CD14-positive monocyte (primary cell): ENCODE results near the gene PCDHGA11. TPM values are rescaled to one million over a fixed set of nuclear protein-coding genes. Genes with fewer than 3 reads are reported as not detected.
"Not testable (repeated sequence)": the region's sequence is repeated elsewhere in the genome, so short reads cannot be mapped to it uniquely, and the experiment has no call there.

ENCODE experiments used
- DNase-seq, 3 donors: peaks; one replicate each; pipeline ENCODE4 v3.0.0-alpha.2; 2011 to 2022
- H2AFZ ChIP-seq: 2 replicates; pipeline ENCODE4 v1.6.0; 2012; ENCODE audit warnings: mild to moderate bottlenecking, low read depth, low read length, inconsistent platforms; ENCODE audit not compliant: insufficient read depth, poor library complexity, severe bottlenecking
- H3K27ac ChIP-seq, 2 donors: 1 replicate in 1 of 2; 2 replicates in 1 of 2; pipeline ENCODE4 v1.5.1; 2012 to 2013; ENCODE audit warnings: low read length in 2 of 2, control low read depth in 1 of 2, inconsistent platforms in 1 of 2, low read depth in 1 of 2, mild to moderate bottlenecking in 1 of 2
- H3K27me3 ChIP-seq, 2 donors: one replicate each; pipeline versions ENCODE4 v1.6.0 to v1.6.1; 2011 to 2013; ENCODE audit warnings: low read length in 2 of 2; ENCODE audit not compliant: control insufficient read depth in 2 of 2, insufficient read depth in 2 of 2
- H3K36me3 ChIP-seq, 2 donors: replicated peaks in 1 of 2; 1 replicate in 1 of 2; 2 replicates in 1 of 2; pipeline versions ENCODE4 v1.5.1 to v1.6.1; 2012 to 2013; ENCODE audit warnings: low read length in 2 of 2, control low read depth in 1 of 2, inconsistent platforms in 1 of 2, mild to moderate bottlenecking in 1 of 2; ENCODE audit not compliant: insufficient read depth in 2 of 2, control insufficient read depth in 1 of 2
- H3K4me1 ChIP-seq, 2 donors: 1 replicate in 1 of 2; 2 replicates in 1 of 2; pipeline versions ENCODE4 v1.5.1 to v1.6.1; 2012 to 2013; ENCODE audit warnings: low read length in 2 of 2, control low read depth in 1 of 2, inconsistent platforms in 1 of 2, mild to moderate bottlenecking in 1 of 2, moderate library complexity in 1 of 2; ENCODE audit not compliant: insufficient read depth in 2 of 2, control insufficient read depth in 1 of 2
- H3K4me2 ChIP-seq: replicated peaks from 2 replicates; pipeline ENCODE3; 2012; ENCODE audit warnings: low read length, moderate library complexity, mild to moderate bottlenecking; ENCODE audit not compliant: poor library complexity, severe bottlenecking; ENCODE audit errors: extremely low read depth
- H3K4me3 ChIP-seq, 3 experiments: fragments of 200-600 bp in 1 of 3; sonication (generic) in 1 of 3; replicated peaks in 1 of 3; 1 replicate in 2 of 3; 2 replicates in 1 of 3; pipeline ENCODE4 v1.5.1; 2011 to 2013; ENCODE audit warnings: low read length in 3 of 3, mild to moderate bottlenecking in 3 of 3, control low read depth in 2 of 3, low read depth in 2 of 3, inconsistent platforms in 1 of 3, moderate library complexity in 1 of 3
- H3K79me2 ChIP-seq: 2 replicates; pipeline ENCODE4 v1.6.0; 2012; ENCODE audit warnings: mild to moderate bottlenecking, control low read depth, inconsistent platforms, low read length, moderate library complexity; ENCODE audit not compliant: insufficient read depth
- H3K9ac ChIP-seq: 2 replicates; pipeline ENCODE4 v1.6.0; 2017; ENCODE audit warnings: low read length, mild to moderate bottlenecking; ENCODE audit not compliant: insufficient read depth, poor library complexity, severe bottlenecking
- H3K9me3 ChIP-seq, 2 donors: replicated peaks in 1 of 2; 1 replicate in 1 of 2; 2 replicates in 1 of 2; pipeline versions ENCODE4 v1.5.1 to v1.6.1; 2012 to 2013; ENCODE audit warnings: low read length in 2 of 2, control low read depth in 1 of 2; ENCODE audit not compliant: control insufficient read depth in 1 of 2, insufficient read depth in 1 of 2
- H4K20me1 ChIP-seq: 2 replicates; pipeline ENCODE4 v1.6.0; 2012; ENCODE audit warnings: mild to moderate bottlenecking, low read length, control low read depth, moderate library complexity; ENCODE audit not compliant: insufficient read depth
- H3K27ac Mint-ChIP-seq, 7 donors: one replicate each; pipeline ENCODE4 v1.8.0; 2020; ENCODE audit warnings: mild to moderate bottlenecking in 7 of 7, mixed read lengths in 7 of 7, moderate library complexity in 6 of 7, inconsistent platforms in 2 of 7
- H3K27me3 Mint-ChIP-seq, 3 donors: one replicate each; pipeline ENCODE4 v1.8.0; 2021 to 2022; ENCODE audit warnings: low read depth in 3 of 3, mild to moderate bottlenecking in 3 of 3, mixed read lengths in 3 of 3, moderate library complexity in 3 of 3, inconsistent platforms in 1 of 3
- H3K36me3 Mint-ChIP-seq, 2 donors: one replicate each; pipeline ENCODE4 v1.8.0; 2020; ENCODE audit warnings: mixed read lengths in 2 of 2, inconsistent platforms in 1 of 2, mild to moderate bottlenecking in 1 of 2
- H3K4me1 Mint-ChIP-seq: one replicate; pipeline ENCODE4 v1.8.0; 2020; ENCODE audit warnings: mild to moderate bottlenecking, mixed read lengths
- H3K4me3 Mint-ChIP-seq, 2 donors: one replicate each; pipeline ENCODE4 v1.8.0; 2020; ENCODE audit warnings: mild to moderate bottlenecking in 2 of 2, mixed read lengths in 2 of 2, moderate library complexity in 1 of 2
- H3K9me3 Mint-ChIP-seq, 7 donors: one replicate each; pipeline ENCODE4 v1.8.0; 2020 to 2022; ENCODE audit warnings: mixed read lengths in 7 of 7, mild to moderate bottlenecking in 6 of 7, moderate library complexity in 6 of 7, inconsistent platforms in 2 of 7
- CTCF ChIP-seq: fragments of 200-600 bp; IDR thresholded peaks from one replicate; pipeline ENCODE4 v1.8.0; 2022; ENCODE audit warnings: antibody characterized with exemption, mild to moderate bottlenecking
- WGBS: methylation state at CpG from one replicate; pipeline ENCODE4 v1.1.5; 2013; ENCODE audit warnings: missing lambda C conversion rate; ENCODE audit not compliant: insufficient coverage; 5-methylcytosine and 5-hydroxymethylcytosine counted together
- intact Hi-C, 2 donors: fragments of 100-400 bp; cut with micrococcal nuclease; formaldehyde crosslinking; loops; one replicate each; pipeline versions ENCODE4 v1.15.0 to v1.15.1; 2023
- polyA plus RNA-seq, 3 donors: library from polyadenylated mRNA; depleted of rRNA in 1 of 3; unstranded in 2 of 3; stranded (reverse) in 1 of 3; fragments of 300-500 nt in 2 of 3; fragments of >200 nt in 1 of 3; fragmentation: Illumina TruSeq in 2 of 3; gene quantifications; 1 replicate in 2 of 3; 2 replicates in 1 of 3; pipeline ENCODE4 v1.2.3, GENCODE V29; 2012 to 2021

The PCDHGA11 gene
- polyA plus RNA-seq, 3 donors, result not detected

GRCh38 chr5:141415275-141415618 lies 5.6 kb upstream of the PCDHGA11 start:
- H3K9ac ChIP-seq, H3K27ac Mint-ChIP-seq, H3K4me2 ChIP-seq, H3K4me3 ChIP-seq, H3K79me2 ChIP-seq, H2AFZ ChIP-seq, DNase-seq, H3K36me3 ChIP-seq, H3K27ac ChIP-seq, H4K20me1 ChIP-seq: not testable (repeated sequence)
- H3K4me1 Mint-ChIP-seq, result peaks cover 31% of the 10 kb centered on the region
- peaks cover 22% of the 10 kb centered on the region in 2 donors for H3K4me1 ChIP-seq
- peaks cover 72 to 100% of the 10 kb centered on the region in 2 donors for H3K27me3 ChIP-seq
- 27% methylated on average over 20 of the region's 24 CpGs for WGBS
- intact Hi-C loops, result loop anchor here in 1 of 2 donors (5.0 kb wide), 1 partner anchor 107 kb away; no protein-coding TSS in a partner anchor
- H3K9me3 ChIP-seq, result peaks cover 25 to 54% of the 10 kb centered on the region in 2 donors
- peaks cover 78 to 84% (median 83%) of the 10 kb centered on the region in 3 donors for H3K27me3 Mint-ChIP-seq
- H3K4me3 Mint-ChIP-seq, result peak overlapping the region in 1 of 2 donors; percentile 80
- peaks cover 15 to 61% (median 46%) of the 10 kb centered on the region in 7 donors for H3K9me3 Mint-ChIP-seq
- peaks cover 16 to 27% of the 10 kb centered on the region in 2 donors for H3K36me3 Mint-ChIP-seq

- H3K9me3 ChIP-seq, result peaks cover 40 to 64% of the 10 kb centered on the region in 2 donors
- Mint-ChIP-seq H3K36me3 (peaks cover 16 to 39% of the 10 kb centered on the region in 2 donors), H3K4me3 (peak within 1 kb of the TSS; percentile 84 to 93), H3K4me1 (peaks cover 47% of the 10 kb centered on the region), H3K9me3 (peaks cover 16 to 75% (median 58%) of the 10 kb centered on the region in 7 donors), H3K27me3 (peaks cover 83 to 88% (median 88%) of the 10 kb centered on the region in 3 donors)
- H3K4me2 ChIP-seq, result peak within 1 kb of the TSS; percentile 70
- H3K27ac ChIP-seq, H3K27ac Mint-ChIP-seq, H3K79me2 ChIP-seq, H3K9ac ChIP-seq, H4K20me1 ChIP-seq, H3K36me3 ChIP-seq: not testable (repeated sequence)
- peak within 1 kb of the TSS; percentile 80 for H2AFZ ChIP-seq
- H3K27me3 ChIP-seq, result peaks cover 82 to 100% of the 10 kb centered on the region in 2 donors
- peak within 1 kb of the TSS; percentile 20 to 74 (median 44) for H3K4me3 ChIP-seq
- intact Hi-C loops, result loop anchor here in 1 of 2 donors (5.0 kb wide), 1 partner anchor 105 kb away; no protein-coding TSS in a partner anchor
- peak; percentile 77 for TF ChIP-seq CTCF
- DNase-seq, result peak; percentile 56 to 69 (median 57)
- 7% methylated on average over 40 of the region's 47 CpGs for WGBS
- H3K4me1 ChIP-seq, result peaks cover 31 to 32% of the 10 kb centered on the region in 2 donors
Measured at GRCh38 chr5:141417494-141418172, 3.2 kb upstream of the PCDHGA11 start, which contains the start of gene PCDHGB7. TSS of gene PCDHGB7 (plus strand) at chr5:141417677. CDS start at chr5:141417860, 183 bp downstream.
